SK-N-SH treated with all-trans-retinoic acid at 6 μM for 48 hours (cell line): ENCODE data around the gene PIK3AP1.

Source experiments
- ATAC-seq: fragments of 200-7000 bp; cut with Tn5 transposase; 3 replicates; pipeline ENCODE4 v1.9.1; 2020; ENCODE audit warnings: mild to moderate bottlenecking, moderate library complexity
- BACH2 ChIP-seq: fragments of 250-450 bp; sonication (Bioruptor Pico); IDR thresholded peaks from 2 replicates; pipeline ENCODE4 v1.9.0; 2021; ENCODE audit warnings: mild to moderate bottlenecking, borderline replicate concordance
- CREB5 ChIP-seq: fragments of 250-450 bp; sonication (Bioruptor Pico); IDR thresholded peaks from 2 replicates; pipeline ENCODE4 v1.5.1; 2020; ENCODE audit warnings: low read depth, mild to moderate bottlenecking, moderate library complexity
- CSRNP3 ChIP-seq: fragments of 250-450 bp; sonication (Bioruptor Pico); IDR thresholded peaks from 2 replicates; pipeline ENCODE4 v1.5.1; 2021; ENCODE audit warnings: mild to moderate bottlenecking, moderate library complexity
- GLIS3 ChIP-seq: fragments of 250-450 bp; sonication (Bioruptor Pico); IDR thresholded peaks from 2 replicates; pipeline ENCODE4 v1.5.0; 2020; ENCODE audit warnings: mild to moderate bottlenecking, moderate library complexity
- ISL1 ChIP-seq: fragments of 250-450 bp; sonication (Bioruptor Pico); IDR thresholded peaks from 2 replicates; pipeline ENCODE4 v2.1.2; 2022; ENCODE audit warnings: mild to moderate bottlenecking, moderate library complexity
- PATZ1 ChIP-seq: fragments of 250-450 bp; sonication (Bioruptor Pico); IDR thresholded peaks from 2 replicates; pipeline ENCODE4 v1.8.0; 2020; ENCODE audit warnings: mild to moderate bottlenecking, moderate library complexity, borderline replicate concordance
- POU6F1 ChIP-seq: fragments of 250-450 bp; sonication (Bioruptor Pico); IDR thresholded peaks from 2 replicates; pipeline ENCODE4 v1.8.0; 2021; ENCODE audit warnings: low read depth, mild to moderate bottlenecking, moderate library complexity, borderline replicate concordance
- PPARA ChIP-seq: fragments of 250-450 bp; sonication (Bioruptor Pico); IDR thresholded peaks from 2 replicates; pipeline ENCODE4 v1.5.0; 2020; ENCODE audit warnings: mild to moderate bottlenecking, borderline replicate concordance
- SNAI2 ChIP-seq: fragments of 250-450 bp; sonication (Bioruptor Pico); IDR thresholded peaks from 2 replicates; pipeline ENCODE4 v1.5.0; 2020; ENCODE audit warnings: mild to moderate bottlenecking, moderate library complexity
- TOX ChIP-seq: fragments of 250-450 bp; sonication (Bioruptor Pico); IDR thresholded peaks from 2 replicates; pipeline ENCODE4 v1.8.0; 2021; ENCODE audit warnings: mild to moderate bottlenecking, moderate library complexity, borderline replicate concordance
- TSHZ2 ChIP-seq: fragments of 250-450 bp; sonication (Bioruptor Pico); IDR thresholded peaks from 2 replicates; pipeline ENCODE4 v1.5.0; 2020; ENCODE audit warnings: mild to moderate bottlenecking, moderate library complexity
- ZFP3 ChIP-seq: fragments of 250-450 bp; sonication (Bioruptor Pico); IDR thresholded peaks from 2 replicates; pipeline ENCODE4 v1.5.0; 2020; ENCODE audit warnings: mild to moderate bottlenecking, moderate library complexity
- ZFP30 ChIP-seq: fragments of 450-650 bp; formaldehyde crosslinking; IDR thresholded peaks from 2 replicates; pipeline ENCODE4 v1.5.0; 2022; ENCODE audit warnings: mild to moderate bottlenecking, moderate library complexity
- ZNF565 ChIP-seq: fragments of 450-650 bp; formaldehyde crosslinking; conservative IDR thresholded peaks from 2 replicates; pipeline ENCODE4 v1.5.0; 2020; ENCODE audit warnings: low read depth, mild to moderate bottlenecking, moderate library complexity
- ZNF8 ChIP-seq: fragments of 450-650 bp; formaldehyde crosslinking; IDR thresholded peaks from 2 replicates; pipeline ENCODE4 v1.5.0; 2020; ENCODE audit warnings: mild to moderate bottlenecking, moderate library complexity

Gene PIK3AP1

GRCh38 chr10:96650958-96651357 lies 69.4 kb downstream of the PIK3AP1 start:
- TF ChIP-seq ZFP30 (CRISPR knock-in tag) (no peak), TSHZ2 (no peak)
- no peak for ATAC-seq

GRCh38 chr10:96648297-96648696 lies 72.0 kb downstream of the PIK3AP1 start:
- no peak for ATAC-seq
- no peak for TF ChIP-seq SNAI2 (CRISPR knock-in tag)
- no peak for TF ChIP-seq CREB5 (CRISPR knock-in tag)
- TF ChIP-seq TSHZ2 = no peak
- TF ChIP-seq BACH2 (CRISPR knock-in tag) = no peak
- TF ChIP-seq PATZ1 = no peak
- TF ChIP-seq ISL1 (CRISPR knock-in tag) = no peak
- no peak for TF ChIP-seq ZFP30 (CRISPR knock-in tag)
- no peak for TF ChIP-seq POU6F1
- no peak for TF ChIP-seq CSRNP3 (CRISPR knock-in tag)
- TF ChIP-seq, all 23 proteins: peak for 0

- no peak for ATAC-seq
- TF ChIP-seq ZFP30 (CRISPR knock-in tag) (no peak), GLIS3 (no peak), TOX (CRISPR knock-in tag) (no peak), CSRNP3 (CRISPR knock-in tag) (no peak), SNAI2 (CRISPR knock-in tag) (no peak), TSHZ2 (no peak), PPARA (CRISPR knock-in tag) (no peak), BACH2 (CRISPR knock-in tag) (no peak), ZNF8 (CRISPR knock-in tag) (no peak), ZNF565 (no peak), ISL1 (CRISPR knock-in tag) (no peak), ZFP3 (CRISPR knock-in tag) (no peak), PATZ1 (no peak)
Measured at GRCh38 chr10:96647466-96647865, 72.8 kb downstream of the PIK3AP1 start.
